Erythroblast (primary cell): ENCODE results near the gene PCDHGA7.
"Not testable (repeated sequence)": the region's sequence is repeated elsewhere in the genome, so short reads cannot be mapped to it uniquely, and the experiment has no call there.

Experiments used
- DNase-seq, 2 experiments: peaks; one replicate each; lab custom pipeline; 2025; lab: John Stamatoyannopoulos, UW
- GATA1 ChIP-seq: IDR thresholded peaks from 2 replicates; pipeline ENCODE4 v1.6.1; 2011; ENCODE audit warnings: low read depth, mild to moderate bottlenecking, control low read depth, low read length, moderate library complexity
- POLR2A ChIP-seq: IDR thresholded peaks from 2 replicates; pipeline ENCODE4 v1.6.1; 2011; ENCODE audit warnings: mild to moderate bottlenecking, low read length

PCDHGA7 gene

GRCh38 chr5:141356133-141356532 lies 26.4 kb upstream of the PCDHGA7 start:
- DNase-seq = no peak
- TF ChIP-seq POLR2A (no peak), GATA1 (no peak)

- TF ChIP-seq POLR2A (no peak), GATA1 (no peak)
- DNase-seq = no peak
Measured at GRCh38 chr5:141356950-141357349, 25.6 kb upstream of the PCDHGA7 start.

- no peak for TF ChIP-seq GATA1
- no peak for TF ChIP-seq POLR2A
- DNase-seq = peak; percentile 6 to 18
Measured at GRCh38 chr5:141359790-141360426, 22.6 kb upstream of the PCDHGA7 start, which contains the start of gene PCDHGB2. Gene PCDHGB2, plus strand, starts transcription at chr5:141359994. Its CDS starts 142 bp downstream, at chr5:141360136.

- no peak for TF ChIP-seq POLR2A
- TF ChIP-seq GATA1 = no peak
- DNase-seq = no peak
Measured at GRCh38 chr5:141360685-141361084, 21.9 kb upstream of the PCDHGA7 start.

DNA sequence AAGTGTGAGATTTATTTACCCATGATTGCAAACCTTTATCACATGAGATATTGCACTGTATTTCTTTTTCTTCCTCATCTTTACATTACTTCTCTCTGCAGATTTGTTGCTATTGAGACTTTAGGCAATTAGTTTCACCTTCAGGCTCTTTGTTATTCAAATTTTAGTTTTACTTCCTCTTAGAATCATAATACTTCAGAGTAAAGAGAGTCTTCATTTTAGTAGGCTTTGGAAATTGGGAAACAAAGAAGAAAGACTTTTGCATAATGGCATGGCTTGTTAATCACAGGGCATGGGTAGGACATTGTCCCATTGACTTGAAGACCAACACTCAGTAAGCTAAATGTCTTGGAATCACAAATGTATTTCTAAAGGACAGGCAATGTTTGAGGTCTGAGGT lies 19.8 kb upstream of the PCDHGA7 start:
- DNase-seq = no peak
- no peak for TF ChIP-seq GATA1
- no peak for TF ChIP-seq POLR2A

DNA sequence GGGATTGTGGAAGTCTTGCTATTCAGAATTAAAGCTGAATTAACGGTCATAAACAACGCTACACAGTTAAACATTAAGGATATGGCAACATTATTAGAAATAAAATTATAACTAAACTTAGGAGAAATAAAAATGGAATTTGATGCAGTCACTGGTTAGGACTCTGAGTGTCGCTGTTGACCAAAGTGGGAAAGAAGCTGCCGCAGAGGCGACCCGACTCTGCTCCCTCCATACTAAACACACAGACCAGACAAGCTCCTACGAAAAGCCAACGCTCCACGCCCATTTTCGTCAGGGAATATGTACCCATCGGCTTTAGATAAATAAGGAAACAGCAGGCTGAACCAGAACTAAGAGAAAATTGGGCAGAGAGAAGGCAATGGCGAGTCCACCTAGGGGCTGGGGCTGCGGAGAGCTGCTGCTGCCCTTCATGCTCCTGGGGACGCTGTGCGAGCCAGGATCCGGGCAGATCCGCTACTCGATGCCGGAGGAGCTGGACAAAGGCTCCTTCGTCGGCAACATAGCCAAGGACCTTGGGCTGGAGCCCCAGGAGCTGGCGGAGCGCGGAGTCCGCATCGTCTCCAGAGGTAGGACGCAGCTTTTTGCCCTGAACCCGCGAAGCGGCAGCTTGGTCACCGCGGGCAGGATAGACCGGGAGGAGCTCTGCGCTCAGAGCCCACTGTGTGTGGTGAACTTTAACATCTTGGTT lies 18.4 kb upstream of the PCDHGA7 start, which contains the start of gene PCDHGA5:
Gene PCDHGA5 (plus strand): TSS at position 211 of the 709 bp plus-strand sequence. CDS start 169 bp downstream, at position 380.
- DNase-seq = no peak
- TF ChIP-seq GATA1 = no peak

GRCh38 chr5:141366016-141366896 lies 16.3 kb upstream of the PCDHGA7 start:
- TF ChIP-seq POLR2A (no peak), GATA1 (no peak)

GRCh38 chr5:141369994-141370848 lies 12.3 kb upstream of the PCDHGA7 start, which contains the start of gene PCDHGB3:
Gene PCDHGB3, plus strand, starts transcription at chr5:141370242. Its CDS starts 153 bp downstream, at chr5:141370395.
- peak; percentile 4 to 8 for DNase-seq
- TF ChIP-seq GATA1 = no peak
- no peak for TF ChIP-seq POLR2A

More at GRCh38 chr5:141366016-141366896, 16.3 kb upstream of the PCDHGA7 start:
- DNase-seq = no peak

DNA sequence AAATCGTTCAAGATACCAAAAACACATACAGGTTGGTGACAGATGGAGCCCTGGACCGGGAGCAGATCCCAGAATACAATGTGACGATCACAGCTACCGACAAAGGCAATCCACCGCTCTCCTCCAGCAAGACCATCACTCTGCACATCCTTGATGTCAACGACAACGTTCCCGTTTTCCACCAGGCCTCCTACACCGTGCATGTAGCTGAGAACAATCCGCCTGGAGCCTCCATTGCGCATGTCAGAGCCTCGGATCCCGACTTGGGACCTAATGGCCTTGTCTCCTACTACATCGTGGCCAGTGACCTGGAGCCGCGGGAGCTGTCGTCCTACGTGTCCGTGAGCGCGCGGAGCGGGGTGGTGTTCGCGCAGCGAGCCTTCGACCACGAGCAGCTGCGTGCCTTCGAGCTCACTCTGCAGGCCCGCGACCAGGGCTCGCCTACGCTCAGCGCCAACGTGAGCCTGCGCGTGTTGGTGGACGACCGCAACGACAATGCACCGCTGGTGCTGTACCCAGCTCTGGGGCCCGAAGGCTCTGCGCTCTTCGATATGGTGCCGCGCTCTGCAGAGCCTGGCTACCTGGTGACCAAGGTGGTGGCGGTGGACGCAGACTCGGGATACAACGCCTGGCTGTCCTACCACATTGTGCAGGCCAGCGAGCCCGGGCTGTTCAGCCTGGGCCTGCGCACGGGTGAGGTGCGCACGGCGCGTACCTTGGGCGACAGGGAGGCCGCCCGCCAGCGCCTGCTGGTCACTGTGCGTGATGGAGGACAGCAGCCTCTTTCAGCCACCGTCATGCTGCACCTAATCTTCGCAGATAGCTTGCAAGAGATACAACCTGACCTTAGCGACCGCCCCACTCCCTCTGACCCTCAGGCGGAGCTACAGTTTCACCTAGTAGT lies 10.7 kb upstream of the PCDHGA7 start:
- no peak for DNase-seq
- TF ChIP-seq POLR2A (no peak), GATA1 (no peak)

DNA sequence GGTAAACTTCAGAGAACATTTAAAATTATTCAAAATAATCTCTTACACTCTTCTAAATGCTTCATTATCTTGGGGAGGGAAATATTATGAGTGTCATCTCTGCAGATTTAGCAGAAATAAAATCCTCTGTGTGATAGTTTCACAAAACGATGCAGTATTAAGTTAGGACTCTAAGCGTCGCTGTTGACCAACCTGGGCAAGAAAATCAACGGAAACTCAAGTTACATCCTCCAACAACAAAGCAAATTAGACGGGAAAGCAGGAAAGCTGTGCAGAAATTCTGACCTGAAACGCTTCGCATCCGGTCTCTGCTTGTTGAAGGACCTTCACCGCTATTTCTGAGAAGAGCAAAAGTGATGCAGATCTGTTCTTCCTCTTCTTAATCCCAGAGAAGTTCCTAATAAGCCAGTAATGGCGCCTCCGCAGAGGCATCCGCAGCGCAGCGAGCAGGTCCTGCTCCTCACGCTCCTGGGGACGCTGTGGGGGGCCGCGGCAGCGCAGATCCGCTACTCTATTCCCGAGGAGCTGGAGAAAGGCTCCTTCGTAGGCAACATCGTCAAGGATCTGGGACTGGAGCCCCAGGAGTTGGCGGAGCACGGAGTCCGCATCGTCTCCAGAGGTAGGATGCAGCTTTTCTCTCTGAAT lies 8.7 kb upstream of the PCDHGA7 start, which contains the start of gene PCDHGA6:
Gene PCDHGA6 (plus strand): TSS at position 219 of the 645 bp plus-strand sequence. CDS start 193 bp downstream, at position 412.
- peak; percentile 3 to 10 for DNase-seq

GRCh38 chr5:141374627-141375026 lies 7.9 kb upstream of the PCDHGA7 start:
- TF ChIP-seq POLR2A = no peak
- TF ChIP-seq GATA1 = no peak
- no peak for DNase-seq

More for the DNA sequence above, 8.7 kb upstream of the PCDHGA7 start, which contains the start of gene PCDHGA6:
- TF ChIP-seq GATA1 (no peak), POLR2A (no peak)

GRCh38 chr5:141375444-141376155 lies 6.9 kb upstream of the PCDHGA7 start:
- not testable (repeated sequence) for DNase-seq
